Stimulated activated CD8-positive, alpha-beta memory T cell treated with anti-CD3 and anti-CD28 coated beads, Interleukin-7, amount 100 ng/mL, for 1 hour (primary cell): Measurements from ENCODE around the gene GSX2.

ENCODE experiments used
- DNase-seq, 2 donors: peaks; one replicate each; pipeline ENCODE4 v3.0.0-alpha.2; 2020; ENCODE audit warnings: low read depth in 2 of 2

GSX2 gene

GRCh38 chr4:54077812-54078211 is 22.2 kb upstream of the GSX2 start:
- DNase-seq, result no peak

- DNase-seq, result no peak
These were observed 17.8 kb upstream of the GSX2 start for GRCh38 chr4:54082168-54082567.

- DNase-seq, result no peak
These were observed 14.7 kb upstream of the GSX2 start for GRCh38 chr4:54085284-54085683.

- no peak for DNase-seq
These were observed 10.1 kb upstream of the GSX2 start for GRCh38 chr4:54089875-54090274.

GRCh38 chr4:54090404-54090803 is 9.6 kb upstream of the GSX2 start:
- no peak for DNase-seq

- DNase-seq, result no peak
These were observed 8.9 kb upstream of the GSX2 start for GRCh38 chr4:54090804-54091623.

- peak; percentile 53 to 64 for DNase-seq
These were observed 8.1 kb upstream of the GSX2 start for GRCh38 chr4:54091637-54092404.

- no peak for DNase-seq
These were observed 7.3 kb upstream of the GSX2 start for GRCh38 chr4:54092405-54093323.

GRCh38 chr4:54093324-54094240 is 6.4 kb upstream of the GSX2 start:
- DNase-seq, result no peak

- no peak for DNase-seq
These were observed 5.5 kb upstream of the GSX2 start for GRCh38 chr4:54094451-54094850.

GRCh38 chr4:54095110-54095825 is 4.7 kb upstream of the GSX2 start:
- no peak for DNase-seq

- DNase-seq, result no peak
These were observed 3.5 kb upstream of the GSX2 start for GRCh38 chr4:54096295-54096962.

GRCh38 chr4:54097152-54097551 is 2.8 kb upstream of the GSX2 start:
- DNase-seq, result no peak

GRCh38 chr4:54098375-54098774 is 1.6 kb upstream of the GSX2 start:
- no peak for DNase-seq

GRCh38 chr4:54099287-54099747 is 646 bp upstream of the GSX2 start:
- DNase-seq, result no peak

GRCh38 chr4:54100595-54101189 is 729 bp downstream of the GSX2 start:
- DNase-seq, result no peak

- no peak for DNase-seq
These were observed 1.5 kb downstream of the GSX2 start for GRCh38 chr4:54101190-54102041.

- no peak for DNase-seq
These were observed 2.7 kb downstream of the GSX2 start for GRCh38 chr4:54102531-54103106.
